ACC112 (cell line): ENCODE measurements around the gene LPCAT3.

Source experiments
- H2AFZ ChIP-seq: fragments of 200-600 bp; sonication (generic); one replicate; pipeline ENCODE4 v1.6.0; 2017; ENCODE audit warnings: antibody characterized with exemption, low read length; ENCODE audit not compliant: unreplicated experiment
- H3K27ac ChIP-seq: fragments of 200-600 bp; sonication (generic); 2 replicates; pipeline ENCODE4 v1.5.1; 2014; ENCODE audit warnings: low read depth, mild to moderate bottlenecking, antibody characterized with exemption, low read length, moderate library complexity
- H3K27me3 ChIP-seq: fragments of 200-600 bp; sonication (generic); 2 replicates; pipeline ENCODE4 v1.6.1; 2014; ENCODE audit warnings: mild to moderate bottlenecking, antibody characterized with exemption, low read length, moderate library complexity, mixed read lengths; ENCODE audit not compliant: insufficient read depth
- H3K36me3 ChIP-seq: fragments of 200-600 bp; sonication (generic); 2 replicates; pipeline ENCODE4 v1.6.1; 2016; ENCODE audit warnings: mild to moderate bottlenecking, antibody characterized with exemption, low read length, moderate library complexity, mixed read lengths; ENCODE audit not compliant: insufficient read depth
- H3K4me1 ChIP-seq: fragments of 200-600 bp; sonication (generic); one replicate; pipeline ENCODE4 v1.6.1; 2016; ENCODE audit warnings: low read length, mixed read lengths; ENCODE audit not compliant: insufficient read depth, unreplicated experiment, control insufficient read depth
- H3K4me3 ChIP-seq: fragments of 200-600 bp; sonication (generic); 2 replicates; pipeline ENCODE4 v1.5.1; 2014; ENCODE audit warnings: mild to moderate bottlenecking, low read depth, low read length
- H3K79me2 ChIP-seq: fragments of 200-600 bp; sonication (generic); one replicate; pipeline ENCODE4 v1.6.0; 2016; ENCODE audit warnings: low read length; ENCODE audit not compliant: control insufficient read depth, unreplicated experiment, insufficient read depth

Gene LPCAT3

DNA sequence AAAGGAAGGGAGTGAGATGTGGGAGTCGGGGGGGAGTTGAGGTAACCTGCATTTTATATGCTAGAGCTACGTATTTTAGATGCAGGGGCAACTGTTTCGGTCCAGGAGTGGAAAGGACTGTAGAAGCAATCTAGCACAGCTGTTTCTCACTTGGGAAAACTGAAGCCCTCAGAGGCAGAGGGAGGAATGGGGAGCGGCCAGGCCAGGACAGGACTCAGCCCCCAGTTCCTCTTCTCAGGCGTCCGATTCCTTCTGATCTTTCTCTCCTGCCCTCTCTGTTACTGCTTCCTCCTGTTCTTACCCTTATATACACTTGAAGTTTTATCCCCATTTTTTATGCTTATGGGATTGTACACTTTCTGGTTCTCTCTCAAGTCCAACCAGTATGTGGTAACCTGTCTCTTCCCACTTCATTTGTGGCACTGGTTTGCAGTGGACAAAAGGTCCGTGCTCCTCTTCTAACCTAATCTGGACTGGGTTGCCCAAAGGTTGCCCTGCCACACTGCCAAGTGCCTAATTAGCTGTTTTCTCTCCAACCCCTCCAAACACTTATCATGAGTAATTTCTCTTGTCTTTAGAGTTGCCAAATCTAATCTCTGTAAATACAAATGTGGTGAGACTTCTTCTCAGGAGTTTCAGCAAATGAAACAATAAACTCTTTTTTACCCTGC lies 16.2 kb downstream of the LPCAT3 start:
- Histone ChIP-seq H3K36me3 (peaks cover 4% of the 10 kb centered on the region; the same call in 1 of the 2 replicates), H3K27me3 (no peaks in the 10 kb centered on the region), H3K4me1 (peaks cover 6% of the 10 kb centered on the region), H3K79me2 (no peaks in the 10 kb centered on the region), H3K27ac (no peak overlapping the region), H3K4me3 (no peak overlapping the region), H2AFZ (no peak overlapping the region)

- Histone ChIP-seq H3K4me1 (peaks cover 19% of the 10 kb centered on the region), H2AFZ (no peak overlapping the region), H3K36me3 (peaks cover 5% of the 10 kb centered on the region; the same call in 1 of the 2 replicates), H3K79me2 (no peaks in the 10 kb centered on the region), H3K4me3 (no peak overlapping the region), H3K27ac (no peak overlapping the region), H3K27me3 (no peaks in the 10 kb centered on the region)
These were observed 19.4 kb downstream of the LPCAT3 start for GRCh38 chr12:6998715-6999451.

DNA sequence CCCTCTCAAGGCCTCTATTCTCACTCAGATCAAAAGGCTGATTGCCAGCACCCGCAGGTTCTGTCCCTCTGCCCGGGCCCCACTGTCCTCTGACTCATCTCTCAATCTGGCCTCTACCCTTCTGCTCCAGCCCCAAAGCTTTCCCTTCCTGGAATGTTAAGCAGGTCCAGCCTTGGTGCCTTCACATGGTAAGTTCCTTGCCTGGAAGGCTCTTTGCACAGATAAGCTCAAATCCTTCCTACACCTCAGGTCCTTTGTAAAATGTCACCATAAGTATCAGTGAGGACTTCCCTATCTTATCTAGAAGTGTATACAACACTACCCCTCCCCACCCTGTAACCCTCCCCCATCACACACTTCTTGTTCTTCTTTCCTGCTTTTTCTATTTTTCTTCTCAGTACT lies 22.2 kb downstream of the LPCAT3 start:
- H3K27me3 ChIP-seq = no peaks in the 10 kb centered on the region
- H3K4me3 ChIP-seq = 0 out of 2 replicates have a peak overlapping the region, but pooled peaks have one; percentile 13
- H3K79me2 ChIP-seq = no peaks in the 10 kb centered on the region
- no peak overlapping the region for H3K27ac ChIP-seq
- H2AFZ ChIP-seq = no peak overlapping the region
- peaks cover 8% of the 10 kb centered on the region; the same call in 1 of the 2 replicates for H3K36me3 ChIP-seq
- peaks cover 19% of the 10 kb centered on the region for H3K4me1 ChIP-seq

GRCh38 chr12:6987956-6988553 lies 30.2 kb downstream of the LPCAT3 start:
- Histone ChIP-seq H3K79me2 (no peaks in the 10 kb centered on the region), H2AFZ (no peak overlapping the region), H3K4me1 (no peaks in the 10 kb centered on the region), H3K27me3 (no peaks in the 10 kb centered on the region), H3K36me3 (peaks cover 12% of the 10 kb centered on the region), H3K27ac (no peak overlapping the region), H3K4me3 (no peak overlapping the region)

DNA sequence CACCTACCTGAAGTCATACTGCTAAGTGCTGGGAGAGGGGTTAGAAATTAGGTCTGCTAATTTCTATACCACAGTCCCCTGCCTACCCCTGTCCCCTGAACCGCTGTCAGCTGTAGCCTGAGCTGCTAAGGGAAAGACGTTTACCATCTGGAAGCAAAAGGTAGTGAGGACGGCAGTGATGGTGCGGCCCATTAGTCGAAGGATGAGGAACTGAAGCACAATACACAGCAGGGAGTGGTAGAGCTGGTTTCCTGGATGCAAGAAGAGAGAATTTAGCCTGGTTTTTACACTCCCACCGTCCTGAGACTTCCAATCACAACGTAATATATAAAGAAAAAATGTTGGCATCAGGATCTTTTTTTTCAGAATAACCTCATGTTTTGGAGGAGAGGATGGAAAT lies 35.7 kb downstream of the LPCAT3 start:
- Histone ChIP-seq H3K79me2 (no peaks in the 10 kb centered on the region), H3K36me3 (peaks cover 16% of the 10 kb centered on the region), H3K27me3 (no peaks in the 10 kb centered on the region), H2AFZ (no peak overlapping the region), H3K4me3 (no peak overlapping the region), H3K4me1 (no peaks in the 10 kb centered on the region), H3K27ac (no peak overlapping the region)

- no peaks in the 10 kb centered on the region for H3K79me2 ChIP-seq
- H3K36me3 ChIP-seq = peaks cover 16% of the 10 kb centered on the region; the same call in 1 of the 2 replicates
- no peak overlapping the region for H3K4me3 ChIP-seq
These were observed 36.9 kb downstream of the LPCAT3 start for GRCh38 chr12:6981152-6982052.

DNA sequence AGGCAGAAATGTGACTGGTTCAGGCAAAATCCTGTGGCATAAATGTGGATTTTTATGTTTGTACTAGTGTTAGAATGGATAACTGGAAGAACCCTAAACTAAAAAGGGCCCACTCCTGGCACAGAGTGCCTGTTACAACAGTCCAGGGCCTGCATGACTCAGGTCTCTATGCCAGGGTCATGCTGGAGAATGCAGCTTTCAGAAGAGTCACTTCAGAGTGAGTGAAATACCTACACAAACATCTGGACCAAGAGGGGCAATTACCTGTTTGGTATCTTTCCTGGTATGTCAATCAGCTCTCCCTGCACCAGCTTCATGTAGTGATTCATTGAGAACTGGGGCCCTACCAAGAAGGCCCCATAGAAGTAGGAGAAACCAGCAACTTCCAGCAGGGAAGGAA lies 37.5 kb downstream of the LPCAT3 start:
- Histone ChIP-seq H3K79me2 (no peaks in the 10 kb centered on the region), H3K27ac (no peak overlapping the region), H3K36me3 (peaks cover 20% of the 10 kb centered on the region; the same call in 1 of the 2 replicates), H2AFZ (no peak overlapping the region), H3K4me1 (no peaks in the 10 kb centered on the region), H3K27me3 (no peaks in the 10 kb centered on the region), H3K4me3 (no peak overlapping the region)

More at GRCh38 chr12:6981152-6982052, 36.9 kb downstream of the LPCAT3 start:
- Histone ChIP-seq H3K27ac (no peak overlapping the region), H3K27me3 (no peaks in the 10 kb centered on the region), H3K4me1 (no peaks in the 10 kb centered on the region), H2AFZ (no peak overlapping the region)

DNA sequence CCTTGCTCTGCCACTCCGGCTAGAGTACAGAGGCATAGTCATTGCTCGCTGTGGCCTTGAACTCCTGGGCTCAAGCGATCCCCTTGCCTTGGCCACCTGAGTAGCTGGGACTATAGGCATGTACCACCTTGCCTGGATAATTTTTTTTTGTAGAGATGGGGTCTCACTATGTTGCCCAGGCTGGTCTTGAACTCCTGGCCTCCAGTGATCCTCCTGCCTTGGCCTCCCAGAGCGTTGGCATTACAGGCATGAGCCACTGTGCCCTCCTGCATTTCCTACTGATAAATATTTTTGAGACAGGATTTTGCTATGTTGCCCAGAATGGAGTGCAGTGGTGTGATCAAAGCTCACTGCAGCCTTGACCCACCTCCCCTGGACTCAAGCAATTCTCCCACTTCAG lies 38.2 kb downstream of the LPCAT3 start:
- Histone ChIP-seq H3K27ac (no peak overlapping the region), H3K36me3 (peaks cover 26% of the 10 kb centered on the region; the same call in 1 of the 2 replicates), H3K27me3 (no peaks in the 10 kb centered on the region), H3K4me1 (no peaks in the 10 kb centered on the region), H2AFZ (no peak overlapping the region), H3K4me3 (no peak overlapping the region), H3K79me2 (no peaks in the 10 kb centered on the region)

DNA sequence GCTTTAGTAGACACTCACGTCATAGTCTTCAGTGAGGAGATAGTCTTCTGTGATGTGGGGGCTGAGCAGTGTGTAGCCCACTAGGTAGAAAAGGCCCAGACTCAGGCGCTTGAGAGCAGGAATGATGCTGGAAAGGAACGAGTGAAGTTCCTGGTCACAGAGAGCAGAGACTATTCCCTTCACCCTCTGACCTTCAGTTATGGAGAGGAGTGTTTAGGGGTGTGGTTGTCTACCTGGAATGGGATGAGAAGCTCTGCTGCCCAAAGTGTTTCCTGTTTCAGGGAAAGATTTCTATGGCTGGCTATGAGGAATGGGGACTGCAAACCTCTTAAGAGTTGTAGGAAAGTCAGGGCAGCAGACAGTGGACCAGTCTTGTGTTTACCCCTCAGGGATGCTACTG lies 38.8 kb downstream of the LPCAT3 start:
- no peak overlapping the region for H3K27ac ChIP-seq
- no peak overlapping the region for H3K4me3 ChIP-seq
- no peaks in the 10 kb centered on the region for H3K4me1 ChIP-seq
- H3K79me2 ChIP-seq = no peaks in the 10 kb centered on the region
- H3K36me3 ChIP-seq = peaks cover 29% of the 10 kb centered on the region; the same call in 1 of the 2 replicates
- no peaks in the 10 kb centered on the region for H3K27me3 ChIP-seq
- no peak overlapping the region for H2AFZ ChIP-seq

DNA sequence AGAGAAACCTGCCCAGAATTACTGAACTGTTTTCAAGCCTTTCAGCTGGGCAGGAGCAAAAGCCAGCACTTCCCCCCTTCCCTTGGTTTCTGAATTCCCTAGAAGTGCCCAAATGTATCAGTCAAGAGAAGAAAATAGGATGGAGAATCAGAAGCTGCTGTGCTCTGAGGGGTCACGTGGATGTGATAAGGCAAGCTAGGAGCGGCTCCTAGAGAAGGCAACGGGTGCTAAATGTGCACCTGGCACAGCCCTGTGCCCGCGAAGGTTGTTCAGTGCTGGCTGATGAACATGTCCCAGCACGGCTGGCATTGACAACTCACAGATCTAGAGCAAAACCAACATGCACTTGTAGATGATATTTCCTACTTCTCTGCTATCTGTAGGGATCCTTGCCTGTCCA lies 39.3 kb downstream of the LPCAT3 start:
- H3K4me1 ChIP-seq = no peaks in the 10 kb centered on the region
- no peak overlapping the region for H3K4me3 ChIP-seq
- no peaks in the 10 kb centered on the region for H3K27me3 ChIP-seq
- no peak overlapping the region for H2AFZ ChIP-seq
- no peak overlapping the region for H3K27ac ChIP-seq
- H3K79me2 ChIP-seq = no peaks in the 10 kb centered on the region
- peaks cover 26% of the 10 kb centered on the region; the same call in 1 of the 2 replicates for H3K36me3 ChIP-seq
